SHP77 (cell line): Measurements from ENCODE around the gene MIPEP.

Source experiments
- DNase-seq, 2 experiments: peaks; one replicate each; lab custom pipeline; 2025; lab: John Stamatoyannopoulos, UW

MIPEP gene

GRCh38 chr13:23715092-23715761 lies 174.0 kb downstream of the MIPEP start:
- peak; percentile 53 to 72 for DNase-seq

- peak in 1 of 2 experiments; percentile 72 for DNase-seq
Observed at GRCh38 chr13:23714672-23715071, 174.5 kb downstream of the MIPEP start.

GRCh38 chr13:23711355-23711754 lies 177.8 kb downstream of the MIPEP start:
- DNase-seq, result no peak

GRCh38 chr13:23710366-23710765 lies 178.8 kb downstream of the MIPEP start:
- DNase-seq, result no peak

- no peak for DNase-seq
Observed at GRCh38 chr13:23709536-23709935, 179.7 kb downstream of the MIPEP start.

DNA sequence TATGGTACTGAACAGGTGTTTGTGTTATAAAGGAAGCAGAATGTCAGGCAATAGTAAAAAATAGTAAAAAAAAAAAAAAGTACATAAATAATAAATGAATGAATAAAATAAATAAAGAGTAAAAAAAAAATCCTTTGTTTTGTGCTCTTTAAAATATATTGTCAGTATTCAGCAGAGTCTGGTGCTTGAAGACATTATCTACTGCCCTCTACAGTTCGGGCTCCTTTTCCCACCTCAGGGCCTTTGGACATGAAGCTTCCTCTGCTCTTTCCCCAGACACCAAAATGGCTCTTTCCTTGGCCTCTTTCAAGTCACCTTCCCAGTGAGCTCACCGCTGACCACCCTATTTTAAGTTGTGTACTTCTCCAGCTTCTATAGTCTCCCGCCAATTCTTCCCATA lies 181.5 kb downstream of the MIPEP start:
- DNase-seq, result peak in 1 of 2 experiments; percentile 23

DNA sequence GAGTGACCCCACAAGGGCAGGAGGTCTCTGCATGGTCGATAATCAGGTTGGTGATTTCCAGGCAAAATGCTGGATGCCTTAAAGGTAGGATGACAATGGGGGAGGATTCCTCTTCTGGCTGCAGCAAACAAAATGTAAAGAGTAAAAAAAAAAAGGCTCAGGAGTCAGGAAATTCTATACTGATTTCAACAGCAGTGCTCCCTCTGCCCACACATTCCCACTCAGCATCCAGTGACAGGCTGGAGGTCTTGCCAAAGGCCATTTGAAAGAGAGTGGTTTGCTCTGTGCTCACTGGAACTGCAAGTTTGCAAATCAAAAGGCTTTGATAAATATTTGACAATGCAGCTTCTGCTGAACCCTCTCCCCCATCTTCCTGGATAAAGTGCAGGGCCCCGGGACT lies 183.6 kb downstream of the MIPEP start:
- DNase-seq, result no peak

GRCh38 chr13:23703246-23703860 lies 185.8 kb downstream of the MIPEP start:
- no peak for DNase-seq

DNA sequence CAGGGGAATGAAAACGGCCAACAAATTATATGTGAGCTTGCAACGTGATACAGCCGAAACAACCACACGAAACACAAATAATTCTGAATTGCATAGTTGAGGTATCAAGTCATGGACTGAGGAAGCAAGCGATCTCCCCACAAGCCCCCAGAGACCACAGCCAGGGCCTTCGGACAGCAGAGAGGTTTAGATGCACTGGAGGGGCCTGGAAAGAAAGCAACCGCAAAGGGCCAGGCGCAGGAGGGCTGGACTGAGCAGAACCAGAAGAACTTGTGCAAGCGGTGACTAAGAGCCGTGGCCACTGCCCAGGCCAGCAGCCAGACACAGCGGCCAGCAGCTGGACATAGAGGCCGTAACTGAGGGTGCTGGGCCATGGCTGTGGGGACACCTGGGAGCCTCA lies 187.6 kb downstream of the MIPEP start:
- no peak for DNase-seq

- no peak for DNase-seq
Observed at GRCh38 chr13:23701186-23701585, 188.0 kb downstream of the MIPEP start.

- no peak for DNase-seq
Observed at GRCh38 chr13:23699271-23699670, 189.9 kb downstream of the MIPEP start.

DNA sequence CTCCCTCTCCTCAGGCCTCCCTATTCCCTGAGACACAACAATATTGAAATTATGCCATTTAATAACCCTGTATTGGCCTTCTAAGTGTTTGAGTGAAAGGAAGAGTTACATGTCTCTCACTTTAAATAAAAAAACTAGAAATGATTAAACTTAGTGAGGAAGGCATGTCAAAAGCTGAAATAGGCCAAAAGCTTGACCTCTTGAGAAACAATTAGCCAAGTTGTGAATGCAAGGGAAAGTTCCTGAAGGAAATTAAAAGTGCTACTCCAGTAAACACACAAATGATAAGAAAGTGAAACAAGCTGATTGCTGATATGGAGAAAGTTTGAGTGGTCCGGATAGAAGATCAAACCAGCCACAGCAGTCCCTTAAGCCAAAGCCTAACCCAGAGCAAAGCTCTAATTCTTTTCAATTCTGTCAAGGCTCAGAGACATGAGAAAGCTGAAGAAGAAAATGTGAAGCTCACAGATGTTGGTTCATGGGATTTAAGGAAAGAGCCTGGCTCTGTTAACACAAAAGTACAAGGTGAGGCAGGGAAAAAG lies 191.4 kb downstream of the MIPEP start:
- no peak for DNase-seq

DNA sequence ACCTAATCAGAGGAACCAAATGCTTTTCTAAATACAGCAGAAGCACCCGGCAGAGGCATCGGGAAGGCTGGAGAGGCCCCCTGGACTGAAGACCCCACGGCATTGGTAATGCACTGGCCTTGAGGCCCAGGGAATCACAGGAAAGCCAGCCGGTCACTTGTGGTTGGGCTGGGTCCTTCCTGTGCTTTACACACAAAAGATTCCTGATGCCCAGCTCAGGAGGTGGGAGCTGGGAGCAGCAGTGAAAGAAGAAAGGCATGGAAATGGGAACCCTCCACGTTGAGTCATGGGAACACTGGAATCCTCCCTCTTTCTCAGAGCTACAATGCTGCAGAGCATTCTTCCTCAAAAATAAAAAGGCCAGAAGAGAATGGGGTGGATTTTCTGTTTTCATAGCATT lies 192.6 kb downstream of the MIPEP start:
- DNase-seq, result no peak

DNA sequence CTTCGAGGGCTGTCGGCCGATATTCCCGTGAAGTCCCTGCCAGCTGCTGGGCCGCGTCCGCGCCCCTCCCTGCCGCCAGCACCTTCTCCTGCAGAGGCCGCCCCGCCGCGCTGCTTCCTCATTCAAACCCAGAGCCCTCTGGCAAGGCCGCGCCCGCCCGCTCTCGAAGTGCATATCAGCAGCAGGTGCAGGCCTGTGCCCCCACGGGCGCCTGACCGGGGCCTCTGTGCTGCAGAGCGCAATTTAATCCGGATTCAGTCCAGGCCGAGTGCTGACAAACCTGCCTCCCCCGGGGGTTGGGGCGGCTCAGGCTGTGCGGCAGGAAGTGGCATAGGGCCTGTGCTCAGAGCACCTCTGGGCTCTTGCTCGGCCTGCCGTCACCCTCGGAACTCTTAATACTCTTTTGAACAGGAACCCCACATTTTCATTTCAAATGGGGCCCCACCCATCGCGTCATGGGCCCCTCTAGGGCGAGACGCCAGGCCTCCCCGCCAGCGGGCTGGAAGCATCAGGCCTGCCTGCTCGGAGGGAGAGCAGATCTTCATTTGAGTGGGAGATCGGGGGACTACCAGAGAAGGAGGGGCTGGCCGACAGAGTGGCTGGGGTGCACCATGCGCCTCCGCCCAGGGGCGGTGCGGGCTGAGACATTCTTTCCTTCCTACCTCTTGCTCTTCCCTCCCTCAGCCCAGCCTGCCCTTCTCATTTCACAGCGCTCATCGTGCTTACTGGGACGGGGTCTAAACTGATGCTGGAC lies 193.3 kb downstream of the MIPEP start:
- peak; percentile 93 to 98 for DNase-seq

DNA sequence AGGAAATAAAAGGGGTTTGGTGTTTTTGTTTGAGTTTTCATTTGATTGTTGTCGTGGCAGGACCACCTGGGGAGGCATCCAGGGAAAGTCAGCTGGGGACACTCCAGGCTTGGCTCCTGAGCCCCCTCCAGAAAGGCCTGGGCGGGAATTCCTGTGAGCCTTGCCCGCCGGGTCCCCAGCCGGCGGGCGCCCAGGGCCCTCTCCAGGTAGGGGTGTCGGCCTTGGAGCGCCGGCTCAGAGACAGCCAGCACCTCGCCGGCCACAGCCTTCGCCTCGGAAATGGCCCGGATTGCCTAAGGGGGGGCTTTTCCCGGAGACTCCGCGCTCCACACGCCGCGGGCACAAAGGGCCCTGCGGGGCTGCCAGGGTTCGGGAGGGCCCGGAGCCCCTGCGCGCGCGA lies 194.0 kb downstream of the MIPEP start:
- no peak for DNase-seq

DNA sequence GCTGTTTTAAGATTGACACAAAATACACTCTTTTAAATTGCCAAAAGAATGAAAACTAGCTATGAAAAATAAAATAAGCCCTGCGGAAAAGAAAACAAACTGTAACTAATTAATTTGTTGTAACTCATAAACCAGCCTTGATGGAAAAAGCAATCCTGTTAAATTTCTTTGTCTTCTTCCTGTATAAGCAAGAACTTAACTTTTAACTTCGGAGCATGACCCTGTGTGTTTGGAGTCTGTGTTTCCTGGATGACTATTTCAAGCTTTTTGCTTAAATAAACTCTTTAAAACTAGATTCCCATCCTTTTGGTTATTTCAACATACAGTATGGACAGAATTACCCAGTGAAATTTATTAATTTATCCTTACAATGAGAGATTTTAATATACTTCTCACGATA lies 196.4 kb downstream of the MIPEP start:
- no peak for DNase-seq

DNA sequence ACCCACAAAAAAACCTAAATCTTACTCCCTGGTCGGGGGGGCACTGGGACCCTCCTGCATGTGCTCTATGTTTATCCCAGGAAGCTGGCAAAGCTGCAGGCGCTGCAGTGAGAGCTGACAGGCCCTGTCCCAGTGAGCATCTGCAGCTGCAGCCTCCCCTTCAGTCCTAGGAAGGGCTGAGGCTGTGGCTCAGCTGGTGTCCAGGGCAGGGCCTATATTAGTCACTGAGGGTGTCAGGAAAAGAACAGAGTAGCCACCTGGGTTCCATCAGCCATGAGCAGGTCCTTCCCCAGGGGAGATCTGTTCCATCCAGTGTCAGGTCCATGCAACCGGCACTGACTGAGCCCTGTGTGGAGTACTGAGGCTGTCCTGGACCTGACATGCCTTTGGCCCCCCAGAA lies 198.5 kb downstream of the MIPEP start:
- DNase-seq, result peak in 1 of 2 experiments; percentile 15

GRCh38 chr13:23688336-23688735 lies 200.9 kb downstream of the MIPEP start:
- no peak for DNase-seq

GRCh38 chr13:23687614-23688013 lies 201.6 kb downstream of the MIPEP start:
- no peak for DNase-seq

- DNase-seq, result no peak
Observed at GRCh38 chr13:23686948-23687347, 202.3 kb downstream of the MIPEP start.

DNA sequence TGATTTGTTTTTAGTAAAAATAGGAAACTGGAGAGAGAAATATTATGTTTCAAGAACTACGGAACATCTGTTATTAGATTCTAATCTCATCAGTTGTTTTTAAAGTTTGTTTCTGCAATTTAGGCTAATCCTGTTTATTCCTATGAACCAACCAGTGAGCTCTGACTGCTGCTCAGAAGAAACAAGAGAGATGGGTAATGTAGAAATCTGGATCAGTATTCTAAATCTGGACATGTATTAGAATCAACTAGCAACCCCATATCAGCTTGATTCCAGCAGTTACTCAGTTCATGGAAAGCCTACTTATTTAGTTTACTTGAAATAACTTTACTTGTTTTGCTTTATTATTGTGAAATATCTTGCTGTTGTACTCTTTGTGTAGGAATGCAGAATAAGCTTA lies 203.8 kb downstream of the MIPEP start:
- no peak for DNase-seq

DNA sequence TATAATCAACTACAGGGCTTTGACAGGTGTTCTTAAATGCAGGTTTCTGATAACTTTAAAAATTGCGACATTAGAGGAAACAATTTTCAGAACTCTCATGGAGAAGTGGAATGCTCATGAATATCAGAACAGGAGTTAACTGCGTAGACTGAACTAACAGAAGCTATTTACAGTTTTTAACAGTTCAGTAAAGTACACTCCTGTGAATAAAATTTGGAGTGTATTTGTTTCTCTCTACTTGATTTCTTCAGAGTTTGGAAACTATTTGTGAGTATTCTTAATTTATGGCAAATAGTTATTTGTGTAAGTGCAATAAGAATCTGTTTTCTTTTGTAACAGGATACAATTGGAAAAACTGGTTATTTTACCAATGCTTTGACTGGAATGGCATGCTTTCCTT lies 204.6 kb downstream of the MIPEP start:
- DNase-seq, result no peak

DNA sequence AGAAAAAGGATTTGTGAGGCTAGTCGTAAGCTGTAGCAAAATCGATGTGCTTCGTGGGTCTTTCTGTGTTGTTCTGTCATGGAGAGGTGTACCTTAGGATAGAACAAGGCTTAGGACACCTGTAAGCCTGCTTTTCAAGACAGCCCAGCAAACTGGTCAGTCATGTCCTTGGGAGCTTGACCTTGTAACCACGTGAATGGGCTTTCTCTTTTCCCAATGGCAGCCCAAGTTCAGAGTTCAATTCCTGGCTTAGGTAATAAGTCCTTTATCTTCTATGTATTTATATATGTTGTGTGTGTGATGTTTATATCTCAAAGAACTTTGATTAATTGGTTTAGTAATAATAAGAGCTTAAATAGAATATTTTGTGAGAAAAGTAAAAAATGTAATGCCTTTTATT lies 206.1 kb downstream of the MIPEP start:
- DNase-seq, result no peak
